Endothelial cell of umbilical vein (primary cell): ENCODE results near the gene PLP2. TPM values are rescaled to one million over a fixed set of nuclear protein-coding genes. Genes with fewer than 3 reads are reported as not detected.

ENCODE experiments used
- BruUV-seq: library from RNA; stranded (reverse); fragments of 400-500 nt; replicated peaks from 2 replicates; lab custom pipeline; 2021; lab: Mats Ljungman, UMichigan
- CTCF ChIA-PET: fragments of 300-600, 350-600 bp; sonication (Branson Sonifier 250); formaldehyde crosslinking; loops from one replicate; lab custom pipeline; 2021; ENCODE audit warnings: antibody characterized with exemption, inconsistent platforms; lab: Charles Lee
- POLR2A ChIA-PET: fragments of 300-600, 350-600 bp; sonication (Branson Sonifier 250); formaldehyde crosslinking; loops from one replicate; lab custom pipeline; 2021; ENCODE audit warnings: antibody characterized with exemption, inconsistent platforms; lab: Charles Lee
- DNase-seq: peaks from one replicate; pipeline ENCODE4 v3.0.0-alpha.2; 2011; ENCODE audit warnings: low read depth, low spot score
- FAIRE-seq: peaks from 2 replicates; lab custom pipeline; 2011; peaks lifted over from hg19 to GRCh38; lab: Jason Lieb, UNC
- H2AFZ ChIP-seq: 2 replicates; pipeline ENCODE4 v1.6.0; 2012; ENCODE audit warnings: low read depth, low read length, control low read depth, inconsistent platforms
- H3K27ac ChIP-seq: 2 replicates; pipeline ENCODE4 v1.5.1; 2011; ENCODE audit warnings: low read depth, mild to moderate bottlenecking, control low read depth, low read length, moderate library complexity; ENCODE audit not compliant: insufficient read depth
- H3K27me3 ChIP-seq, 2 experiments: 2 replicates each; pipeline versions ENCODE4 v1.6.0 to v1.6.1; 2011; ENCODE audit warnings: low read length in 2 of 2, mixed read lengths in 1 of 2; ENCODE audit not compliant: control insufficient read depth in 2 of 2, insufficient read depth in 2 of 2
- H3K36me3 ChIP-seq, 2 experiments: 2 replicates in 1 of 2; 3 replicates in 1 of 2; pipeline ENCODE4 v1.5.1; 2011; ENCODE audit warnings: low read length in 2 of 2, mild to moderate bottlenecking in 1 of 2, moderate library complexity in 1 of 2; ENCODE audit not compliant: control insufficient read depth in 2 of 2, insufficient read depth in 2 of 2; ENCODE audit errors: extremely low read depth in 1 of 2
- H3K4me1 ChIP-seq: 3 replicates; pipeline ENCODE4 v1.5.1; 2011; ENCODE audit warnings: mild to moderate bottlenecking, low read length; ENCODE audit not compliant: control insufficient read depth, insufficient read depth; ENCODE audit errors: extremely low read depth
- H3K4me2 ChIP-seq: 2 replicates; pipeline ENCODE4 v1.6.1; 2011; ENCODE audit warnings: low read length, control low read depth, mixed read lengths; ENCODE audit not compliant: insufficient read depth
- H3K4me3 ChIP-seq, 3 experiments: fragments of 200-600 bp in 1 of 3; sonication (generic), shearing (Covaris generic) in 1 of 3; replicated peaks in 1 of 3; 2 replicates each; pipeline ENCODE4 v1.5.1; 2011 to 2016; ENCODE audit warnings: control low read depth in 3 of 3, low read length in 3 of 3, mild to moderate bottlenecking in 2 of 3, inconsistent platforms in 1 of 3, low read depth in 1 of 3, moderate library complexity in 1 of 3; ENCODE audit not compliant: insufficient read depth in 1 of 3
- H3K79me2 ChIP-seq: 2 replicates; pipeline ENCODE4 v1.6.0; 2012; ENCODE audit warnings: low read length, inconsistent platforms; ENCODE audit not compliant: control insufficient read depth, insufficient read depth
- H3K9ac ChIP-seq: replicated peaks from 2 replicates; pipeline ENCODE3; 2011; ENCODE audit warnings: low read length, control low read depth; ENCODE audit not compliant: insufficient read depth; ENCODE audit errors: extremely low read depth
- H3K9me1 ChIP-seq: replicated peaks from 3 replicates; pipeline ENCODE4 v1.6.0; 2011; ENCODE audit warnings: mild to moderate bottlenecking, low read length; ENCODE audit not compliant: control insufficient read depth, insufficient read depth; ENCODE audit errors: extremely low read depth
- H3K9me3 ChIP-seq: replicated peaks from 2 replicates; pipeline ENCODE4 v1.5.1; 2012; ENCODE audit warnings: low read length, inconsistent platforms; ENCODE audit not compliant: control insufficient read depth, insufficient read depth
- H4K20me1 ChIP-seq: replicated peaks from 2 replicates; pipeline ENCODE3; 2011; ENCODE audit warnings: mild to moderate bottlenecking, low read length; ENCODE audit not compliant: control insufficient read depth, insufficient read depth; ENCODE audit errors: extremely low read depth
- GATA2 ChIP-seq: IDR thresholded peaks from 2 replicates; pipeline ENCODE4 v1.7.0; 2011; ENCODE audit warnings: low read depth, mild to moderate bottlenecking, moderate library complexity, mixed read lengths, low read length; ENCODE audit not compliant: insufficient read length, insufficient read depth
- JUN ChIP-seq: IDR thresholded peaks from 2 replicates; pipeline ENCODE4 v1.6.1; 2011; ENCODE audit warnings: borderline replicate concordance, low read depth; ENCODE audit not compliant: insufficient read length, insufficient read depth
- MAX ChIP-seq: IDR thresholded peaks from 2 replicates; pipeline ENCODE4 v1.6.1; 2011; ENCODE audit not compliant: insufficient read depth, insufficient read length
- MYC ChIP-seq: IDR thresholded peaks from one replicate; pipeline ENCODE4 v1.6.1; 2011; ENCODE audit warnings: mild to moderate bottlenecking, low read depth, low read length
- POLR2A ChIP-seq: IDR thresholded peaks from 2 replicates; pipeline ENCODE4 v1.6.1; 2012; ENCODE audit warnings: low read depth, mild to moderate bottlenecking, control low read depth, low read length
- dilution Hi-C: fragments of 300-500 bp; cut with MboI; formaldehyde crosslinking; loops from one replicate; pipeline ENCODE4 v1.15.0; 2019; ENCODE audit warnings: low sequenced_read_pairs; ENCODE audit not compliant: extremely low pct_ligation_motif_present
- intact Hi-C: fragments of 100-400 bp; cut with micrococcal nuclease; formaldehyde crosslinking; loops from one replicate; pipeline ENCODE4 v1.10.0; 2022
- polyA plus RNA-seq, 4 experiments: library from polyadenylated mRNA; depleted of rRNA in 3 of 4; stranded (reverse) in 3 of 4; unstranded in 1 of 4; fragments of >200 nt; gene quantifications; 2 replicates each; pipeline versions ENCODE4 v1.2.1 to v1.2.3, GENCODE V29; 2011 to 2012; ENCODE audit warnings: missing spikeins in 1 of 4
- total RNA-seq: library from RNA; stranded (reverse); gene quantifications from 2 replicates; pipeline ENCODE4 v1.2.3, GENCODE V29; 2021

The PLP2 gene
- total and polyA plus RNA-seq, 2 donors (not counting 3 experiments of a cell fraction or from before 2014, with no cell fraction given): 153 to 277 TPM

DNA sequence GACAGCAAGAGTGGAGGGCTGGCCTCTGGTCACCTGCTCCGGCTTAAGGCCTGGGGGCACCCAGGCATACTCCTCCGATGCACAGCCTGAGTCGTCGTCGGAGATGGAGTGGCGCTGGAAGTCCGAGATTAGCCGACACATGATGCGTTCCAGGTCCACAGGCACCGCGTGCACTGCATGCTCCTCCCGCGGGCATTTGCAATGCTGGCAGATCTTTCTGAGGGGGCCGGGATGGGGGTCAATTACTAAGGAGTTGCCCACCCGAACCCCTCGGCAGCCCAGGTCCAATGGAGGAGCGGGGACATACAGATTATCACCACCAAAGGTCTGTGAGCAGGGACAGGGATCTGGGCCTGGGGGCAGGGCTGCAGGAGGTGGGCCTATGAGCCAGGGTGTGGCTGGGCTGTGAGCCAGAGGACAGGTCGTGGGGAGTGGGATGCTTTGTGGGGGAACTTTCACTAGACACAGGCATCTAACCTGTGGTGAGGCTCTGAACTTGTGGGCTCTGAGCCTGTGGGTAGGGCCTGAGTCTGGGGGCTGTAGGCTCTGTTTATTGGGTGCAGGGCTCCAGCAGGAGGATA is 12.1 kb downstream of the PLP2 start:
- Histone ChIP-seq H3K9me1 (no peaks in the 10 kb centered on the region), H3K4me3 (peak overlapping the region in 1 of 3 experiments; percentile 43), H3K9me3 (no peaks in the 10 kb centered on the region), H3K4me1 (peaks cover 14% of the 10 kb centered on the region), H3K4me2 (peak overlapping the region; percentile 11), H3K27ac (no peak overlapping the region), H2AFZ (no peak overlapping the region), H3K36me3 (peaks cover 0 to 2% of the 10 kb centered on the region in 2 experiments), H3K27me3 (no peaks in the 10 kb centered on the region), H3K9ac (no peak overlapping the region), H3K79me2 (no peaks in the 10 kb centered on the region), H4K20me1 (no peaks in the 10 kb centered on the region)
- ChIA-PET POLR2A (interaction anchor here (1.6 kb wide), 1 partner anchor 12 kb away, joined by 5 read pairs; the partner anchor contains the start of gene PLP2), CTCF (interaction anchor here (0.8 to 1.5 kb wide), 5 partner anchors 9 to 28 kb away, joined by 4 to 7 read pairs (median 5); no protein-coding TSS in a partner anchor)
- intact Hi-C loops: no loop called here
- TF ChIP-seq JUN (no peak), MYC (no peak), POLR2A (no peak)
- no peak for FAIRE-seq
- DNase-seq: no peak
- dilution Hi-C loops: no loop called here
- no TSS peak for BruUV-seq

- Histone ChIP-seq H3K27me3 (no peaks in the 10 kb centered on the region), H3K4me3 (peak overlapping the region in 2 of 3 experiments; percentile 38 to 43), H3K9ac (peak overlapping the region; percentile 24), H4K20me1 (no peaks in the 10 kb centered on the region), H3K27ac (peak overlapping the region; percentile 48), H3K9me1 (no peaks in the 10 kb centered on the region), H3K36me3 (peaks cover 0 to 2% of the 10 kb centered on the region in 2 experiments), H3K4me2 (peak overlapping the region; percentile 69), H3K79me2 (no peaks in the 10 kb centered on the region), H3K9me3 (no peaks in the 10 kb centered on the region), H3K4me1 (peaks cover 14% of the 10 kb centered on the region), H2AFZ (peak overlapping the region; percentile 34)
- intact Hi-C loops: no loop called here
- CTCF ChIA-PET: interaction anchor here (0.8 to 1.5 kb wide), 5 partner anchors 8 to 29 kb away, joined by 4 to 7 read pairs (median 5); no protein-coding TSS in a partner anchor
- DNase-seq (peak; percentile 87), FAIRE-seq (peak; percentile 100)
- dilution Hi-C loops: no loop called here
- TF ChIP-seq MAX (no peak), GATA2 (no peak)
- BruUV-seq: no TSS peak
- POLR2A ChIA-PET: interaction anchor here (1.6 kb wide), 1 partner anchor 13 kb away, joined by 5 read pairs; the partner anchor contains the start of gene PLP2
These were observed 12.9 kb downstream of the PLP2 start for GRCh38 chrX:49184294-49185281.
